Activated naive CD4-positive, alpha-beta T cell treated with anti-CD3 and anti-CD28 coated beads, Interleukin-2, amount 50 U/mL, for 24 hours (primary cell): ENCODE data around the gene RNF44.
"Not testable (repeated sequence)": the region's sequence is repeated elsewhere in the genome, so short reads cannot be mapped to it uniquely, and the experiment has no call there.

Experiments used
- H3K27ac Mint-ChIP-seq: one replicate; pipeline ENCODE4 v1.8.0; 2021; ENCODE audit warnings: mild to moderate bottlenecking, mixed read lengths
- H3K27me3 Mint-ChIP-seq: one replicate; pipeline ENCODE4 v1.8.0; 2021; ENCODE audit warnings: mixed read lengths
- H3K36me3 Mint-ChIP-seq: one replicate; pipeline ENCODE4 v1.8.0; 2021; ENCODE audit warnings: mixed read lengths
- H3K4me1 Mint-ChIP-seq: one replicate; pipeline ENCODE4 v1.8.0; 2021; ENCODE audit warnings: mixed read lengths
- H3K4me3 Mint-ChIP-seq: one replicate; pipeline ENCODE4 v1.8.0; 2021; ENCODE audit warnings: mild to moderate bottlenecking, mixed read lengths
- H3K9me3 Mint-ChIP-seq: one replicate; pipeline ENCODE4 v1.8.0; 2021; ENCODE audit warnings: mixed read lengths

RNF44 gene

GRCh38 chr5:176491901-176492300 lies 45.3 kb downstream of the RNF44 start:
- Mint-ChIP-seq H3K4me1 (peaks cover 21% of the 10 kb centered on the region), H3K36me3 (peaks cover 10% of the 10 kb centered on the region), H3K27me3 (no peaks in the 10 kb centered on the region), H3K9me3 (no peaks in the 10 kb centered on the region), H3K27ac (no peak overlapping the region), H3K4me3 (no peak overlapping the region)

GRCh38 chr5:176491101-176491502 lies 46.1 kb downstream of the RNF44 start:
- Mint-ChIP-seq H3K4me3 (no peak overlapping the region), H3K4me1 (peaks cover 29% of the 10 kb centered on the region), H3K27me3 (no peaks in the 10 kb centered on the region), H3K9me3 (no peaks in the 10 kb centered on the region), H3K36me3 (peaks cover 13% of the 10 kb centered on the region), H3K27ac (no peak overlapping the region)

- Mint-ChIP-seq H3K4me3 (no peak overlapping the region), H3K27me3 (no peaks in the 10 kb centered on the region), H3K4me1 (peaks cover 33% of the 10 kb centered on the region), H3K9me3 (no peaks in the 10 kb centered on the region), H3K27ac (no peak overlapping the region), H3K36me3 (peaks cover 13% of the 10 kb centered on the region)
Observed at GRCh38 chr5:176490301-176490700, 46.9 kb downstream of the RNF44 start.

DNA sequence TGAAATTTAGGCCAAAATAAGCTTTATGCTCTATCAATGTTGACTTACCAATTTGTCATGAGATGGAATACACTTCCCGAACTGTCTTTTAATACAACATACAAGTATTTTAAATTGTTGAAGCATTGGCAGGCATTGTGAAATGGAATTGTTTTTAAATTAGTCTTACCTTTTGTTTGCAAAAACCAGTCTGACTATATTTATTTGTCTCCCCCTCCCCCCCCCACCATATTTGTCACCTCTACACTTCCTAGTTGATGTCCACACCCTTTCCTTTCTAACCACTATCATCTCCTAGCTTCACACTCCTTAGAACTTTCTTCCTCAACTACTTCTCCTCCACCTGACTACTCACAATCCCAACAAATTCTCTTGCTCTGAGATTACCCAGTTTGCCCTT lies 48.1 kb downstream of the RNF44 start:
- peak overlapping the region; percentile 85 for H3K27ac Mint-ChIP-seq
- no peaks in the 10 kb centered on the region for H3K9me3 Mint-ChIP-seq
- H3K36me3 Mint-ChIP-seq: peaks cover 13% of the 10 kb centered on the region
- H3K4me1 Mint-ChIP-seq: peaks cover 39% of the 10 kb centered on the region
- no peaks in the 10 kb centered on the region for H3K27me3 Mint-ChIP-seq
- peak overlapping the region; percentile 16 for H3K4me3 Mint-ChIP-seq

DNA sequence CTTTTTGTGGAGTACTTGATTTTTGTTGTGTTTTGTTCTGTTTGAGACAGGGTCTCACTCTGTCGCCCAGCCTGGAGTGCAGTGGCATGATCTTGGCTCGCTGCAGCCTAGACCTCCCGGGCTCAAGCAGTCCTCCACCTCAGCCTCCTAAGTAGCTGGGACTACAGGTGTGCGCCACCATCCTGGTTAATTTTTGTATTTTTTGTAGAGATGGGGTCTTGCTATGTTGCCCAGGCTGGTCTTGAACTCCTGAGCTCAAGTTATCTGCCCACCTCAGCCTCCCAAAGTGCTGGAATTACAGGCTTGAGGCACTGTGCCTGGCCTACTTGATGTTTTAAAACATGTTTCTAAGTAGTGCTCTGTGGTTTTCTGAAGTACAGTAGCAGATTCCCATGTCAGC lies 50.0 kb downstream of the RNF44 start:
- not testable (repeated sequence) for H3K27ac Mint-ChIP-seq, H3K27me3 Mint-ChIP-seq, H3K36me3 Mint-ChIP-seq, H3K4me3 Mint-ChIP-seq, H3K9me3 Mint-ChIP-seq
- H3K4me1 Mint-ChIP-seq: peaks cover 40% of the 10 kb centered on the region

DNA sequence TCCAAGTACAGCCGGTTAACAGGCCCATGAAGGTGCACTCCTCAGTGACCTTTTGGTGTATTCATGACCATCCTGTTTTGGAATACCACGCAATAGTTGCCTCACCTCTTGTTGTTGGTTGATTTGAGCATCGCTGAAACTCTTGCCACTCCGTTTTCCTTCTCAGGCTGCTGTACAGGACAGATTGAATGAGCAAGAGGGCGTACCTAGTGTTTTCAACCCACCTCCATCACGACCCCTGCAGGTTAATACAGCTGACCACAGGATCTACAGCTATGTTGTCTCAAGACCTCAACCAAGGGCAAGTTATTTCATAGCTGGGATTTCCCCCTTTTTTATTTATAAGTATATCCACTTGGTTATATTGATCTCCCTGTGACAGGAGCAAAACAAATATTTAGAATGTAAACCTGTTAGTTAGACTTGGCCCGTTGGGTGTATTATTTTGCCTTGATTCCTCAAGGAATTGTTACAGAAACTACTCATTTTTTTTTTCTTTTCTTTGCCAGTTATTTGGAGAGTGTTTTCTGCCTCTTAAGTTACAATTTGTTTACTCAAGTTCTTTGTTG lies 50.9 kb downstream of the RNF44 start:
- H3K27ac Mint-ChIP-seq: no peak overlapping the region
- no peaks in the 10 kb centered on the region for H3K9me3 Mint-ChIP-seq
- H3K27me3 Mint-ChIP-seq: no peaks in the 10 kb centered on the region
- peaks cover 12% of the 10 kb centered on the region for H3K36me3 Mint-ChIP-seq
- H3K4me3 Mint-ChIP-seq: no peak overlapping the region
- H3K4me1 Mint-ChIP-seq: peaks cover 46% of the 10 kb centered on the region

- Mint-ChIP-seq H3K9me3 (no peaks in the 10 kb centered on the region), H3K36me3 (peaks cover 12% of the 10 kb centered on the region), H3K27me3 (no peaks in the 10 kb centered on the region), H3K27ac (no peak overlapping the region), H3K4me3 (no peak overlapping the region), H3K4me1 (peaks cover 46% of the 10 kb centered on the region)
Observed at GRCh38 chr5:176485176-176485575, 52.0 kb downstream of the RNF44 start.

DNA sequence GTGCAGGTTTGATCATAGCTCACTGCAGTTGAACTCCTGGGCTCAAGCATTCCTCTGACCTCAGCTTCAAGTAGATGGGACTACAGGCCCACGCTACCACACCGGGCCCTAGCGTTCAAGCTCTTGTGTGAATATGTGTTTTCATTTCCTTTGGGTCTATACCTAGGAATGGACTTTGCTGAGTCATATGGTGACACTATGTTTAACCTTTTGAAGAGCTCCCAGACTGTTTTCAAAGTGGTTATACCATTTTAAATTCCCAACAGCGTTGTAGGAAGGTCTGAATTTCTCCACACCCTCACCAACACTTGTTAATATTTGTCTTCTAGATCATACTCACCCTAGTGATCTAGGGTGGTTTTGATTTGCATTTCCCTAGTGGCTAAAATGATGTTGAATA lies 55.5 kb downstream of the RNF44 start:
- Mint-ChIP-seq H3K9me3 (no peaks in the 10 kb centered on the region), H3K36me3 (peaks cover 10% of the 10 kb centered on the region), H3K27ac (no peak overlapping the region), H3K27me3 (no peaks in the 10 kb centered on the region), H3K4me1 (peaks cover 38% of the 10 kb centered on the region), H3K4me3 (no peak overlapping the region)
